Stimulated activated naive CD4-positive, alpha-beta T cell (primary cell): ENCODE results near the gene ETNK2.
A peak's percentile ranks its signal among the peaks of the same experiment; 100 is the strongest.

ENCODE experiments used
- DNase-seq, 6 experiments: peaks; one replicate each; lab custom pipeline; 2025; lab: John Stamatoyannopoulos, UW

ETNK2 gene, protein sequence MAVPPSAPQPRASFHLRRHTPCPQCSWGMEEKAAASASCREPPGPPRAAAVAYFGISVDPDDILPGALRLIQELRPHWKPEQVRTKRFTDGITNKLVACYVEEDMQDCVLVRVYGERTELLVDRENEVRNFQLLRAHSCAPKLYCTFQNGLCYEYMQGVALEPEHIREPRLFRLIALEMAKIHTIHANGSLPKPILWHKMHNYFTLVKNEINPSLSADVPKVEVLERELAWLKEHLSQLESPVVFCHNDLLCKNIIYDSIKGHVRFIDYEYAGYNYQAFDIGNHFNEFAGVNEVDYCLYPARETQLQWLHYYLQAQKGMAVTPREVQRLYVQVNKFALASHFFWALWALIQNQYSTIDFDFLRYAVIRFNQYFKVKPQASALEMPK

GRCh38 chr1:204151552-204152309 is at the start of gene ETNK2:
Gene ETNK2, minus strand, starts transcription at chr1:204152044. Its CDS starts 192 bp downstream, at chr1:204151852.
- peak; percentile 33 to 76 (median 67) for DNase-seq

DNA sequence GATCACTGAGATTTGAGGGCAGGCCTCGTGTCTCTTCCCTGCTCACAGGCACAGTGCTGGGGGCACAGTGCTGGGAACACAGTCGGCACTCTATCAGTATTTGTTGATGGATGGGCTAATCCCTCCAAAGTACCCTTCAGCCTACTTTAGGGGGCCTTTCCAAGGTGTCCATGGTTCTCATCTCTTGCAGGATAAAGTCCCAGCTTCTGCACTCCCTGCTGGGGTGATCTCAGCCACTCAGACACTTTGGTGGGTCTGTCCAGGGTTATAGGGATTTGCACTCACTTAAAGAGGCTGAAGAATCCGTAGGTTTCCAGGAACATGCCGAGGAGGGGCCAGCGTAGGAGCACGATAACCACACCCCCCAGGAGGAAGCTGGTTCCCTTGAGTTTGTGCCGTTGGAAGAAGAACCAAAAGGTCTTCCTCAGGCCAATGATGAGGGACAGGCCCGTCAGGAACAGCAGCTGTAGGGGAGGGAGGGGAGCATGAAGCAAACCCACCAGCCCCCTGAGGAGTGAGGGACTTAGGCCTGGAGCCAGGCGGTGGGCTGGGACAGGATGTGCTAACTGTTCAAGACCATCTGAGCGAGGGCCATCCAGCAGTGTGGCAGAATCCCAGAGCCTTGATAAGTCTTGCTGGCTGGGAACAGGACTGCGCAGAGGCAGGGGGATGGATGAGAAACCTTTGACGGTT is 49.6 kb upstream of the ETNK2 start:
- no peak for DNase-seq

DNA sequence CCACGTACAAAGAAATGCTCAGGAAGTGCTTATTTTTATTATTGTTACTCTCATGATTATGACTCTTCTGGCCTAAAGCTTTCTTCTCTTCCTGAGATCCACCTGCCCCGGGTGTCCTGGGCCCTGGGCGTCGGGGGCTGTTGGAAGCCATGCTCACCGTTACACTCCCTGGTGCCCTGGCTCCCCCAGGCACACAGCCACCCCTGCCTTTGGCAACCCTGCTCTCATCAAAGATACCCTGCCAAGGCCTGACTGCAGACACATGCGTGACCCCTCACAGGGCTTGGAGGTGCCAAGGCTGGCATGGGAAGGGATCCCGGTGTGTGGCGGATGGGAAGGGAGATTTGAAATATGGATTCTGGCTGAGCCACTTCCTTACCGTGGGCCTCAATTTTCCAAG is 47.7 kb upstream of the ETNK2 start:
- no peak for DNase-seq

- DNase-seq: no peak
Observed at GRCh38 chr1:204198348-204199340, 46.8 kb upstream of the ETNK2 start.

DNA sequence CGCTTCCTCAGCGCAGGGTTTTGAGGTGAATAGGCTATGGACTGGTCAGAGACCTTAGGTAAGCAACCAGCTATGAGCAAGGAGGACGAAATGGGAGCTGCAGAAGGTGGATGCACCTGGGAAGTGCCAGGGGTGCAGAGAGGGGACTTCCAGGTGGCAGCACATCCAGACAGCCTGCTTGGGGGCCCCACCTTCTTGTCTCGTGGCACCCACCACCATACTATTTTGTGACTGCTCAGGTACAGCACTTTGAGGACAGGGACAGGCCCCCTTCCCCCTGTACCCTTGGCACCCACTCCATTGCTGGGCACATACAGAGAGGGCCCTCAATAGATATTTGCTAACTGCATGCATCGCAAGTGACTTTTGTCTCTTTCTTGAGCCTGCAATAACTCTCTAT is 45.2 kb upstream of the ETNK2 start:
- DNase-seq: no peak

- DNase-seq: no peak
Observed at GRCh38 chr1:204196068-204196795, 44.4 kb upstream of the ETNK2 start, which contains the start of gene KISS1. Gene KISS1, minus strand, starts transcription at chr1:204196491. Its CDS starts 3,615 bp downstream, at chr1:204192876.

DNA sequence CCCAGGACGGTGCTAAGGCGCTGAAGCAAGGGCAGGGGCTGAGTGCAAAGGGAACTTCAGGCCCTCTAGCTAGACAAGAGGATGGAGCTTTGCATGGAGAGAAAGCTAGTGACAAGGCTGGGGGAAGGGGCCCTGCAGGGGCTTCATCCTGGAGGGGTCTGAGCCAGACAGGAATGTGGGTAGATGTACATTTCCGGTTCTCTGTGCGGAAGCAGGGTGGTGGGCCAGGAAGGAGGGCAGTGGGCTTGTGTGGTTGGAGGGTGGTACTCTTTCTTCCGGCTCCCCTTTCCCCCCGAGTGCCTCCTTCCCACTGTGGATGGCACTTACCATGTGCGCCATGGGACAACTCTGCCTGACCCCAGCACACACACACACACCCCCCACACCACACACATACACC is 42.9 kb upstream of the ETNK2 start:
- no peak for DNase-seq

GRCh38 chr1:204194080-204194479 is 42.2 kb upstream of the ETNK2 start:
- no peak for DNase-seq

- no peak for DNase-seq
Observed at GRCh38 chr1:204192589-204193352, 40.9 kb upstream of the ETNK2 start.

GRCh38 chr1:204192046-204192445 is 40.2 kb upstream of the ETNK2 start:
- no peak for DNase-seq

DNA sequence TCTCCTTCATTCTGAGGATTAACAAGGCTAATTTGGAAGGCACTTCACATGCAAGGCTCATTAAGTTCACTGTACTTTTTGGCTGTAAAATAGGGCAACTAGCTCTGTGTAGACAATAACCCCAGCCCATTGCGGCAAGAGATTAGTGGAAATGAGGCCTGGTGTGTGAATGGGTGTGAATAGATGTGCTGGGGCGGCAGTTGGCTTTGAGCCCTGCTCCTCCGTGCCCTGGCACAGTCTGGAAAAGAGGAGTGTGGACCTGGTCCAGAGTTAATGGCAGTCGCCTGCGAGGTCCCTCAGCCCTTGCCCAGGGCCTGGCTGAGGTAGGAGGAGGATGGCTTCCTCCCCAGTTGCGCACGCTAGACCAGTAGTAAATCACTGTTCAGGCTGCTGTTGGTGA is 39.6 kb upstream of the ETNK2 start:
- DNase-seq: no peak

DNA sequence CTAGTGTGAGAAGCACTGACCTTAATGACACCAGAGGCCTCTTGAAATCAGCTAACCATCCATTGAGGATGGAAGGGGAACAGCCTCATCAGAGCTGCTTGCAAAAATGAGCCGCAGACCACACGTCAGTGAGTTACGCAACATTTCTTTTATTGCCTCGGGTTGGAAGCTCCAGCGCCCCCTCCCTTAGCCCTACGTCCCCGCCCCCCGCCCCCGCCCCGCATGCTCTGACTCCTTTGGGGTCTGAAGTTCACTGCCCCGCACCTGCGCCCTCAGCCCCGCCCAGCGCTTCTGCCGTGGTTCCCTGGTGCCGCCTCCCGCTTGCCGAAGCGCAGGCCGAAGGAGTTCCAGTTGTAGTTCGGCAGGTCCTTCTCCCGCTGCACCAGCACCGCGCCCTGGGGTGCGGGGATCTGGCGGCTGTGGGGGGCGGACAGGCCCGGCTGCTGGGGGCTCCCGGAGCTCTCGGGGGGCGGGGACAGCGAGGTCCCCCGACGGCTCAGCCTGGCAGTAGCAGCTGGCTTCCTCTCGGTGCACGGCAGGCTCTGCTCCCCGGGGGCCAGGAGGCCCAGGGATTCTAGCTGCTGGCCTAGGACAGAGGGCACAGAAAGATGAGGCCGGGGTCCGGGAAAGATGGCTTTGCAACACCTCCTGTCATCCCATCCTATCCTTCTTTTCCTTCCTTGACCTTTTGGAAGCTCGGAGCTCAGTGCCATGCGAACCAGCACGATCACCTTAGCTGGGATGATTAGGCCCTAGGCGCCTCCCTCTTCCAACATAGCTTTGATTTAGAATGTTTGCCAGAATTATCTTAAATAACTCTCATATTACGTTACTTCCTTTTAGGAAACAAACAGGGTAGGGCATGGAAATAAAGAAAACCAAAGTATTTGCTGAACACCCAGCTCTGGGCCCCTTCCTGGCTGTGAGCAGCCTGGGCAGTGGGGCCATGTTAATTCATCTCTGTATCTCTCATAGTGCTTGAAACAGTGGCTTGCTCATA is 38.7 kb upstream of the ETNK2 start:
- peak in 2 of 6 experiments; percentile 6 to 24 for DNase-seq

DNA sequence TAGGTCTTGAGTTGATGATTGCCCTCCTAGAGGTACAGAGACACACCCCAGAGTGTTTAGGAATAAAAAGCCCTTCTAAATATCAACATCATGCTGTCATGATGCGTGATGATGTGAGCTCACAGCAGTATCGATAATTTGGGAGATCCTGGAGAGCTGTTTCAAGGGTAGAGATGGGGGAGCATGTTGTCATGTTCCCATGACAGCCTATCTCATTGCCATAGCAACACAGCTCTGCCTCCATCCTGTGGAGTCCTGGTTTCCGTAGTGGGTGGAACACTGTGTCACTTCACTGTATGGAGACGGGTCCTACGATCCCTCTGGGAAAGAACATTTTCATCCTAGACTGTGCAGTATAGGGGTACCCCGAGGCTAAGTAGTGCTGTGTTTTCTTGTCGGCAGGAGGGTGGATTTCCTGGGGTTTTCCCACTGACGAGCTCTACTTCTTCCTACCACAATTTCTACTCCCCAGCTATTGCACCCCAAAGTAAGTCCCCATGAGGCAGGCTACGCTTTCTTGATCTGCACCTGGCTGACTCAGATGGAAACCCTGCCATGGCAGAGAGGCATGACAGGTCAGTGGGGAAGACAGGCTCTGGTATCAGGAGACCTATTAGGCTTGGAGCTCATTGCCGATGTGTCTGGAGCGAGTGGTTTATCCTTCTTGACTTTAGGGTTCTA is 37.3 kb upstream of the ETNK2 start:
- DNase-seq: no peak

GRCh38 chr1:204186597-204186996 is 34.8 kb upstream of the ETNK2 start:
- no peak for DNase-seq

DNA sequence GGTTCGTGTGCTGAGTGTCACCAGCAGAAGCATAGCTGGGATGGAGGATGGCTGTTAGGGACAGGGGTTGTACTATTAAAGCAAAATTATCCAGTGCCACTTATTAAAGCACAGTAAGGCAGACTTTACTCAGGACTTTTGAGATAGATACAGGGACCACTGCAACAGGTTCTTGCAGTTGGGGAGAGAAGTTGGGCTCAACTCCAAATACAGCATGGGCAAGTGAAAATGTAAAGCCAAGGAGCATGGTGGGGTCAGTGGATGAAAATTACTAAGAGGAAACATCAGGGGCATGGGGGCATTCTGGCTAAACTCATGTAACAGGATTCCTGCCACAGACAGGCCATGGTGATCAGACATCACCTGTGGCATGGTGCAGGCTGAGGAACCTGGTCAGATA is 29.3 kb upstream of the ETNK2 start:
- DNase-seq: no peak

GRCh38 chr1:204180133-204180532 is 28.3 kb upstream of the ETNK2 start:
- DNase-seq: no peak

DNA sequence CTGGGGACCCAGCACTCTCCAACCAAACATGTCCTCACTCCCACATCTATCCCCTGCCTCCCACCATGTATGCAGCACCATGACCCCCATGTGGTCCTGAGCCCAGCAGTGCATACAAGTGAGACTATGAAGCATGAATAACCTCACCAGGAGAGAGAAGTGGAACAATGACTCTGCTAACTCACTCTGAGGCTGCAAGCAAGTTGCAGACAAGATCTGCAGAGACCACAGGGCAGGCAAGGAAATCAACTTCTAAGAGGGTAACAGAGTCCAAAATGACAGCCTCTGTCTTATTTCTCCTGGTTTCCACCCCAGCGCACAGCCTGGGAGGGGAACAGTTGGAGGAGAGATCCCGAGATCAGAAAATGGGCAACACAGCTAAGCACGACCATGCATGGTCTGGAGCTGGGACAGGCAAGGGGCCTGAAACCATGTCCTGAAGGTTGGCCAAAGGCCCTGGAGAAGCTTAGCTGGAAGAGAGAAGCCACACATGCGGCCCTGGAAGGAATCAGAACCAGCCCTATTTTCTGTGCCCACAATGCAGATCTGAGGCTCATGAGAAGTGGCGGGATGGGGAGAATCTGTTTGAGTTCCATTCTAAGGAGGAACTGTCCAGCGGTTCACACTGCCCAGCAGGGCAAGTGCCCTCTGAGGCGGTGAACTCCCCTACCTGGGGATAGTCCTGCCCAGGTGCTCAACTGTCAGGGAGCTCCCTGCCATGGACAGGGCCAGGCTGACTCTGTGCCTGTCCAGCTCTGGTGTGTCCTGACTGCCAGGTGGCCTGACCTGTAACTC is 26.8 kb upstream of the ETNK2 start:
- DNase-seq: no peak
